ENCODE data around the gene LRFN4. TPM values are rescaled to one million over a fixed set of nuclear protein-coding genes. Genes with fewer than 3 reads are reported as not detected.

LRFN4 gene
- polyA plus RNA-seq, 3 donors, result 1.0 to 7.7 (median 1.7) TPM

- no peak overlapping the region for H3K4me3 Mint-ChIP-seq
- H4K20me1 ChIP-seq (ENCODE audit: insufficient read depth, low read length), result no peaks in the 10 kb centered on the region
- no peak overlapping the region for H2AFZ ChIP-seq (ENCODE audit: insufficient read depth, low read depth, low read length, poor library complexity, severe bottlenecking)
- TF ChIP-seq CTCF (IDR thresholded peaks at IDR 0.05), result no peak
- H3K79me2 ChIP-seq (ENCODE audit: insufficient read depth, low read length), result no peaks in the 10 kb centered on the region
- H3K4me3 ChIP-seq (replicated peaks in 1 of 3; ENCODE audit: low read depth in 2 of 3, low read length in 3 of 3), result no peak overlapping the region
- H3K36me3 ChIP-seq (replicated peaks in 1 of 2; ENCODE audit: control insufficient read depth in 1 of 2, insufficient read depth in 2 of 2, low read length in 2 of 2), result no peaks in the 10 kb centered on the region
- no peak overlapping the region for H3K27ac ChIP-seq (ENCODE audit: low read depth in 1 of 2, low read length in 2 of 2)
- no peaks in the 10 kb centered on the region for H3K36me3 Mint-ChIP-seq
- H3K9me3 ChIP-seq (replicated peaks in 1 of 2; ENCODE audit: control insufficient read depth in 1 of 2, insufficient read depth in 1 of 2, low read length in 2 of 2), result no peaks in the 10 kb centered on the region
- no peak overlapping the region for H3K9ac ChIP-seq (ENCODE audit: insufficient read depth, low read length, poor library complexity, severe bottlenecking)
- no peaks in the 10 kb centered on the region for H3K4me1 Mint-ChIP-seq
- intact Hi-C loops (cut with micrococcal nuclease), result no loop called here
- no peak overlapping the region for H3K4me2 ChIP-seq (replicated peaks; ENCODE audit: extremely low read depth, low read length, poor library complexity, severe bottlenecking)
- WGBS (ENCODE audit: insufficient coverage), result no CpG with 5 or more reads among the region's 1 CpG
- no peaks in the 10 kb centered on the region for H3K27me3 ChIP-seq (ENCODE audit: control insufficient read depth in 2 of 2, insufficient read depth in 2 of 2, low read length in 2 of 2)
- H3K9me3 Mint-ChIP-seq, result no peaks in the 10 kb centered on the region
- H3K27me3 Mint-ChIP-seq (ENCODE audit: low read depth in 3 of 3), result peaks cover 0 to 2% (median 2%) of the 10 kb centered on the region in 3 donors
- H3K27ac Mint-ChIP-seq, result no peak overlapping the region
- no peaks in the 10 kb centered on the region for H3K4me1 ChIP-seq (ENCODE audit: control insufficient read depth in 1 of 2, insufficient read depth in 2 of 2, low read length in 2 of 2)
- no peak for DNase-seq
Observed at GRCh38 chr11:66810576-66811185, 46.2 kb upstream of the LRFN4 start.

- H3K4me1 Mint-ChIP-seq, result no peaks in the 10 kb centered on the region
- Histone ChIP-seq H3K79me2 (ENCODE audit: insufficient read depth, low read length) (no peaks in the 10 kb centered on the region), H3K4me2 (replicated peaks; ENCODE audit: extremely low read depth, low read length, poor library complexity, severe bottlenecking) (no peak overlapping the region), H3K4me1 (ENCODE audit: control insufficient read depth in 1 of 2, insufficient read depth in 2 of 2, low read length in 2 of 2) (no peaks in the 10 kb centered on the region), H3K9me3 (replicated peaks in 1 of 2; ENCODE audit: control insufficient read depth in 1 of 2, insufficient read depth in 1 of 2, low read length in 2 of 2) (no peaks in the 10 kb centered on the region), H3K27me3 (ENCODE audit: control insufficient read depth in 2 of 2, insufficient read depth in 2 of 2, low read length in 2 of 2) (no peaks in the 10 kb centered on the region), H3K4me3 (replicated peaks in 1 of 3; ENCODE audit: low read depth in 2 of 3, low read length in 3 of 3) (no peak overlapping the region), H3K9ac (ENCODE audit: insufficient read depth, low read length, poor library complexity, severe bottlenecking) (no peak overlapping the region), H4K20me1 (ENCODE audit: insufficient read depth, low read length) (no peaks in the 10 kb centered on the region), H2AFZ (ENCODE audit: insufficient read depth, low read depth, low read length, poor library complexity, severe bottlenecking) (no peak overlapping the region), H3K36me3 (replicated peaks in 1 of 2; ENCODE audit: control insufficient read depth in 1 of 2, insufficient read depth in 2 of 2, low read length in 2 of 2) (no peaks in the 10 kb centered on the region), H3K27ac (ENCODE audit: low read depth in 1 of 2, low read length in 2 of 2) (no peak overlapping the region)
- no peak overlapping the region for H3K27ac Mint-ChIP-seq
- peaks cover 1 to 2% (median 1%) of the 10 kb centered on the region in 3 donors for H3K27me3 Mint-ChIP-seq (ENCODE audit: low read depth in 3 of 3)
- no peak overlapping the region for H3K4me3 Mint-ChIP-seq
- no peaks in the 10 kb centered on the region for H3K36me3 Mint-ChIP-seq
- WGBS (ENCODE audit: insufficient coverage), result 100% methylated on average over 3 of the region's 5 CpGs
- DNase-seq, result no peak
- H3K9me3 Mint-ChIP-seq, result no peaks in the 10 kb centered on the region
- intact Hi-C loops (cut with micrococcal nuclease), result loop anchor here in 1 of 2 donors (5.0 kb wide), 1 partner anchor 97 kb away; no protein-coding TSS in a partner anchor
- TF ChIP-seq CTCF (IDR thresholded peaks at IDR 0.05), result no peak
Observed at GRCh38 chr11:66814678-66815077, 42.2 kb upstream of the LRFN4 start.
